ENCODE results near the gene NINL. TPM values are rescaled to one million over a fixed set of nuclear protein-coding genes. Genes with fewer than 3 reads are reported as not detected.
"Not testable (repeated sequence)": the region's sequence is repeated elsewhere in the genome, so short reads cannot be mapped to it uniquely, and the experiment has no call there.

NINL gene
- total and polyA plus RNA-seq, 4 donors, result 1.9 to 3.6 (median 2.8) TPM

DNA sequence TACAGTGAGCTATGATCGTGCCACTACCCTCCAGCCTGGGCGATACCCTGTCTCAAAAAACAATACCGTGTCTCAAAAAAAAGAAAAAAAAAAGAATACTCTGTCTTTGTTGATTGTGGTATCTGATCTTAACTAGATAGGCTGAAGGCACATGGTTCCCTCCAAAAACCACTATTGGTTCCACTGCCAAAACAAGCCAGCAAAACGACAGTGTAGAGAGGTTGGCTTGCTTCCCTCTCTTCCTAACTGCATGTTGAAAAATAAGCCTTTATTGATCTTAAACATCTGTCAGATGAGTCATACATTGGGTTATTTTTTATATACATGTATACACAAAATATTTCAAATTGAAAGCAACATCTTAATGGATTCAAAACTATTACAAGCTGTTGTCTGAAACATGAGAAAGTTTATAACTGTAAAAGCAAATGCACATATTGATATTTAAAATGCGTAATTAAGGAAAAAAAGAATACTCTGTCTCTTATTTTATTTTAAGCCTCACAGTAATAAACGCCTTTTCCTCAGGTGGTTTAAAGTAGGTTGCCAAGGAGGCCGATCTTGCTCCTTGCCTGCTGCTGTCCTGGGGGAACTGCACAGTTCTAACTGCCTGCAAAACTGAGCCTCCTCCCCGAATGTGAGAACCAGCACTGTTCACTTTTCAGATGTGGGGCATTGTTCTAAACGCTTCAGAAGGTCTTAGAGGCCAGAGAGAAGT lies 7.0 kb upstream of the NINL start:
- H3K27me3 ChIP-seq (ENCODE audit: control insufficient read depth in 4 of 4, insufficient read depth in 4 of 4, low read length in 3 of 4), result no peaks in the 10 kb centered on the region
- WGBS, result 76% methylated on average over 9 of the region's 9 CpGs

DNA sequence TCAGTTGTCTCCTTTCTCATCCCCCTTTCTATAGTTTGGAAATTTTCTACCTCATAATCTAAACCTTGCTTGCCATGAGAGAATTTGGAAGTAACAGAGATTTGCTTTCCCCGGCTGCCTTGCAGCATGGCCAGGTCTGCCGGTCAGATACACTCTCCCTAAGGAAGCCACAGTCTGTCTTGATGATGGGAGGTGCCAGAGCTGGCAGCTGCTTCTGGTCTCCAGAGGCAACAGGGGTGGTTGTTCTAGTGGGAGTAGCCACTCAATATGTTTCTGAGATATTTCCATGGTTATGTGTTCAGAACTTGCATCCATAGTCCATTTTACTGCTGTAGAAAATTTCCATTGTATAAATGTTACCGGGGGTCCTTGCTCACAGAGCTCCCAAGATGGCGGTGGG lies 5.4 kb upstream of the NINL start:
- not testable (repeated sequence) for H3K4me1 ChIP-seq (ENCODE audit: control insufficient read depth in 4 of 4, insufficient read depth in 4 of 4, low read length in 3 of 4); H3K9ac ChIP-seq (ENCODE audit: low read depth in 1 of 2, low read length in 2 of 2); H3K27me3 ChIP-seq (ENCODE audit: control insufficient read depth in 4 of 4, insufficient read depth in 4 of 4, low read length in 3 of 4); H3K4me3 ChIP-seq (ENCODE audit: low read depth in 1 of 3, low read length in 3 of 3); H3K36me3 ChIP-seq (ENCODE audit: control insufficient read depth in 4 of 4, insufficient read depth in 3 of 4, low read depth in 1 of 4, low read length in 3 of 4); DNase-seq (ENCODE audit: low spot score); H3K27ac ChIP-seq (ENCODE audit: low read depth in 1 of 2, low read length in 2 of 2); H3K9me3 ChIP-seq (ENCODE audit: control insufficient read depth in 4 of 4, low read length in 3 of 4)
- 97% methylated on average over 4 of the region's 4 CpGs for WGBS

More for the DNA sequence above, 7.0 kb upstream of the NINL start:
- no peaks in the 10 kb centered on the region for H3K36me3 ChIP-seq (ENCODE audit: control insufficient read depth in 4 of 4, insufficient read depth in 3 of 4, low read depth in 1 of 4, low read length in 3 of 4)
- no peaks in the 10 kb centered on the region for H3K4me1 ChIP-seq (ENCODE audit: control insufficient read depth in 4 of 4, insufficient read depth in 4 of 4, low read length in 3 of 4)
- H3K9ac ChIP-seq (ENCODE audit: low read depth in 1 of 2, low read length in 2 of 2), result no peak overlapping the region
- no peaks in the 10 kb centered on the region for H3K9me3 ChIP-seq (ENCODE audit: control insufficient read depth in 4 of 4, low read length in 3 of 4)
- no peak overlapping the region for H3K4me3 ChIP-seq (ENCODE audit: low read depth in 1 of 3, low read length in 3 of 3)
- no peak overlapping the region for H3K27ac ChIP-seq (ENCODE audit: low read depth in 1 of 2, low read length in 2 of 2)
- TF ChIP-seq, protein P1, sequence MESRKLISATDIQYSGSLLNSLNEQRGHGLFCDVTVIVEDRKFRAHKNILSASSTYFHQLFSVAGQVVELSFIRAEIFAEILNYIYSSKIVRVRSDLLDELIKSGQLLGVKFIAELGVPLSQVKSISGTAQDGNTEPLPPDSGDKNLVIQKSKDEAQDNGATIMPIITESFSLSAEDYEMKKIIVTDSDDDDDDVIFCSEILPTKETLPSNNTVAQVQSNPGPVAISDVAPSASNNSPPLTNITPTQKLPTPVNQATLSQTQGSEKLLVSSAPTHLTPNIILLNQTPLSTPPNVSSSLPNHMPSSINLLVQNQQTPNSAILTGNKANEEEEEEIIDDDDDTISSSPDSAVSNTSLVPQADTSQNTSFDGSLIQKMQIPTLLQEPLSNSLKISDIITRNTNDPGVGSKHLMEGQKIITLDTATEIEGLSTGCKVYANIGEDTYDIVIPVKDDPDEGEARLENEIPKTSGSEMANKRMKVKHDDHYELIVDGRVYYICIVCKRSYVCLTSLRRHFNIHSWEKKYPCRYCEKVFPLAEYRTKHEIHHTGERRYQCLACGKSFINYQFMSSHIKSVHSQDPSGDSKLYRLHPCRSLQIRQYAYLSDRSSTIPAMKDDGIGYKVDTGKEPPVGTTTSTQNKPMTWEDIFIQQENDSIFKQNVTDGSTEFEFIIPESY (IDR thresholded peaks at IDR 0.05), result no peak
- TF ChIP-seq HNF4A (conservative IDR thresholded peaks at IDR 0.05), result no peak
- TF ChIP-seq, protein P2, sequence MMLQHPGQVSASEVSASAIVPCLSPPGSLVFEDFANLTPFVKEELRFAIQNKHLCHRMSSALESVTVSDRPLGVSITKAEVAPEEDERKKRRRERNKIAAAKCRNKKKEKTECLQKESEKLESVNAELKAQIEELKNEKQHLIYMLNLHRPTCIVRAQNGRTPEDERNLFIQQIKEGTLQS (IDR thresholded peaks at IDR 0.05), result no peak
- DNase-seq (ENCODE audit: low spot score), result no peak

DNA sequence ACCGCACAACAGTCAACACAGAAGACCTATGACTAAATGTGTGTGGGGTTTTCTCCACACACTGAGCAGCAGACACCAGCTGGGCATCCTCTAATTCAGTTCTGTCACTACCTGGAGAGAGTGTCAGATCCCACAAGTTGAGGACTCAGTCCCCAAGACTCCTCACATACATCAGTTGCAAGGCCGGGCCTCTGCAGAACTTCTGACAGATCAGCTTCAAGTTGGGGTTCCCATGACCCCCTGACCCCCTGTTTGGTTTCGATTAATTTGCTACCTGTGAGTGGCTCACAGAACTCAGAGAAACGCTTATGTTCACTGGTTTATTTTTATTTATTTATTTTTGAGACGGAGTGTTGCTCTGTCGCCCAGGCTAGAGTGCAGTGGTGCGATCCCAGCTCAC lies 3.2 kb upstream of the NINL start:
- H3K9ac ChIP-seq (ENCODE audit: low read depth in 1 of 2, low read length in 2 of 2), result no peak overlapping the region
- H3K4me1 ChIP-seq (ENCODE audit: control insufficient read depth in 4 of 4, insufficient read depth in 4 of 4, low read length in 3 of 4), result peaks cover 0 to 7% (median 7%) of the 10 kb centered on the region in 4 donors
- DNase-seq (ENCODE audit: low spot score), result no peak
- H3K27ac ChIP-seq (ENCODE audit: low read depth in 1 of 2, low read length in 2 of 2), result no peak overlapping the region
- H3K27me3 ChIP-seq (ENCODE audit: control insufficient read depth in 4 of 4, insufficient read depth in 4 of 4, low read length in 3 of 4), result no peaks in the 10 kb centered on the region
- no peaks in the 10 kb centered on the region for H3K9me3 ChIP-seq (ENCODE audit: control insufficient read depth in 4 of 4, low read length in 3 of 4)
- 94% methylated on average over 7 of the region's 7 CpGs for WGBS
- no peak overlapping the region for H3K4me3 ChIP-seq (ENCODE audit: low read depth in 1 of 3, low read length in 3 of 3)
- TF ChIP-seq NR2F2 (IDR thresholded peaks at IDR 0.05), result no peak
- TF ChIP-seq, protein P3, sequence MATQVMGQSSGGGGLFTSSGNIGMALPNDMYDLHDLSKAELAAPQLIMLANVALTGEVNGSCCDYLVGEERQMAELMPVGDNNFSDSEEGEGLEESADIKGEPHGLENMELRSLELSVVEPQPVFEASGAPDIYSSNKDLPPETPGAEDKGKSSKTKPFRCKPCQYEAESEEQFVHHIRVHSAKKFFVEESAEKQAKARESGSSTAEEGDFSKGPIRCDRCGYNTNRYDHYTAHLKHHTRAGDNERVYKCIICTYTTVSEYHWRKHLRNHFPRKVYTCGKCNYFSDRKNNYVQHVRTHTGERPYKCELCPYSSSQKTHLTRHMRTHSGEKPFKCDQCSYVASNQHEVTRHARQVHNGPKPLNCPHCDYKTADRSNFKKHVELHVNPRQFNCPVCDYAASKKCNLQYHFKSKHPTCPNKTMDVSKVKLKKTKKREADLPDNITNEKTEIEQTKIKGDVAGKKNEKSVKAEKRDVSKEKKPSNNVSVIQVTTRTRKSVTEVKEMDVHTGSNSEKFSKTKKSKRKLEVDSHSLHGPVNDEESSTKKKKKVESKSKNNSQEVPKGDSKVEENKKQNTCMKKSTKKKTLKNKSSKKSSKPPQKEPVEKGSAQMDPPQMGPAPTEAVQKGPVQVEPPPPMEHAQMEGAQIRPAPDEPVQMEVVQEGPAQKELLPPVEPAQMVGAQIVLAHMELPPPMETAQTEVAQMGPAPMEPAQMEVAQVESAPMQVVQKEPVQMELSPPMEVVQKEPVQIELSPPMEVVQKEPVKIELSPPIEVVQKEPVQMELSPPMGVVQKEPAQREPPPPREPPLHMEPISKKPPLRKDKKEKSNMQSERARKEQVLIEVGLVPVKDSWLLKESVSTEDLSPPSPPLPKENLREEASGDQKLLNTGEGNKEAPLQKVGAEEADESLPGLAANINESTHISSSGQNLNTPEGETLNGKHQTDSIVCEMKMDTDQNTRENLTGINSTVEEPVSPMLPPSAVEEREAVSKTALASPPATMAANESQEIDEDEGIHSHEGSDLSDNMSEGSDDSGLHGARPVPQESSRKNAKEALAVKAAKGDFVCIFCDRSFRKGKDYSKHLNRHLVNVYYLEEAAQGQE (IDR thresholded peaks at IDR 0.05), result no peak
- no peaks in the 10 kb centered on the region for H3K36me3 ChIP-seq (ENCODE audit: control insufficient read depth in 4 of 4, insufficient read depth in 3 of 4, low read depth in 1 of 4, low read length in 3 of 4)

DNA sequence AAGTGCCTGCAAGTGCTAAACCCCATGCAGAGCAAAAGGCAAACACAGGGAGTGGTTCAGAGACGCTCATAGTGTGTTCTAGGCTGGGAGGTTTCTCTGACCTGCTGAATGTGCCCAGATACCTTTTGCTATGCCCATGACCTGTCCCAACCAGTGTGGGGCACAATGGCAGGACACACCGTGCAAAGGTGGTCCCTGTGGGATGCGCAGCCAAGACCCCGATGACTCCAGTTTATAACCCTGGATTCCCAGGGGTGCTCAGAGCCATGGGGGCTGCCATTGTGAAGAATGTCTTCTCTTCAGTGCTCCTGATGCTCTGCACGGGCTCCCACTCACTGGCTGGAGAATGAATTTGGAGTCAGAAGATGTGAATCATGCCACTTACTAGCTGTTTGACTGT lies 2.2 kb upstream of the NINL start:
- WGBS, result 90% methylated on average over 5 of the region's 5 CpGs
- no peaks in the 10 kb centered on the region for H3K9me3 ChIP-seq (ENCODE audit: control insufficient read depth in 4 of 4, low read length in 3 of 4)
- H3K27ac ChIP-seq (ENCODE audit: low read depth in 1 of 2, low read length in 2 of 2), result no peak overlapping the region
- no peak overlapping the region for H3K4me3 ChIP-seq (ENCODE audit: low read depth in 1 of 3, low read length in 3 of 3)
- no peaks in the 10 kb centered on the region for H3K27me3 ChIP-seq (ENCODE audit: control insufficient read depth in 4 of 4, insufficient read depth in 4 of 4, low read length in 3 of 4)
- H3K4me1 ChIP-seq (ENCODE audit: control insufficient read depth in 4 of 4, insufficient read depth in 4 of 4, low read length in 3 of 4), result peaks cover 0 to 7% (median 7%) of the 10 kb centered on the region in 4 donors
- no peak overlapping the region for H3K9ac ChIP-seq (ENCODE audit: low read depth in 1 of 2, low read length in 2 of 2)
- DNase-seq (ENCODE audit: low spot score), result no peak
- H3K36me3 ChIP-seq (ENCODE audit: control insufficient read depth in 4 of 4, insufficient read depth in 3 of 4, low read depth in 1 of 4, low read length in 3 of 4), result no peaks in the 10 kb centered on the region
- TF ChIP-seq, protein P2 (IDR thresholded peaks at IDR 0.05), result no peak
- TF ChIP-seq FOXA1 (IDR thresholded peaks at IDR 0.05) (no peak), NR2F2 (IDR thresholded peaks at IDR 0.05) (no peak), HNF4G (IDR thresholded peaks at IDR 0.05) (no peak)
- TF ChIP-seq, protein P4, sequence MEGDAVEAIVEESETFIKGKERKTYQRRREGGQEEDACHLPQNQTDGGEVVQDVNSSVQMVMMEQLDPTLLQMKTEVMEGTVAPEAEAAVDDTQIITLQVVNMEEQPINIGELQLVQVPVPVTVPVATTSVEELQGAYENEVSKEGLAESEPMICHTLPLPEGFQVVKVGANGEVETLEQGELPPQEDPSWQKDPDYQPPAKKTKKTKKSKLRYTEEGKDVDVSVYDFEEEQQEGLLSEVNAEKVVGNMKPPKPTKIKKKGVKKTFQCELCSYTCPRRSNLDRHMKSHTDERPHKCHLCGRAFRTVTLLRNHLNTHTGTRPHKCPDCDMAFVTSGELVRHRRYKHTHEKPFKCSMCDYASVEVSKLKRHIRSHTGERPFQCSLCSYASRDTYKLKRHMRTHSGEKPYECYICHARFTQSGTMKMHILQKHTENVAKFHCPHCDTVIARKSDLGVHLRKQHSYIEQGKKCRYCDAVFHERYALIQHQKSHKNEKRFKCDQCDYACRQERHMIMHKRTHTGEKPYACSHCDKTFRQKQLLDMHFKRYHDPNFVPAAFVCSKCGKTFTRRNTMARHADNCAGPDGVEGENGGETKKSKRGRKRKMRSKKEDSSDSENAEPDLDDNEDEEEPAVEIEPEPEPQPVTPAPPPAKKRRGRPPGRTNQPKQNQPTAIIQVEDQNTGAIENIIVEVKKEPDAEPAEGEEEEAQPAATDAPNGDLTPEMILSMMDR (IDR thresholded peaks at IDR 0.05; ENCODE audit: low read depth, low read length, missing input control), result no peak
- TF ChIP-seq, protein P1 (IDR thresholded peaks at IDR 0.05), result no peak
- TF ChIP-seq, protein P5, sequence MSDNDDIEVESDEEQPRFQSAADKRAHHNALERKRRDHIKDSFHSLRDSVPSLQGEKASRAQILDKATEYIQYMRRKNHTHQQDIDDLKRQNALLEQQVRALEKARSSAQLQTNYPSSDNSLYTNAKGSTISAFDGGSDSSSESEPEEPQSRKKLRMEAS (IDR thresholded peaks at IDR 0.05), result no peak

All from liver (tissue), 9 donors.